ENCODE data around the gene FLNB. TPM values are rescaled to one million over a fixed set of nuclear protein-coding genes. Genes with fewer than 3 reads are reported as not detected.
"Not testable (repeated sequence)": the region's sequence is repeated elsewhere in the genome, so short reads cannot be mapped to it uniquely, and the experiment has no call there.

The FLNB gene
- total RNA-seq, 1 donor from 2014 or later, result 115 TPM

DNA sequence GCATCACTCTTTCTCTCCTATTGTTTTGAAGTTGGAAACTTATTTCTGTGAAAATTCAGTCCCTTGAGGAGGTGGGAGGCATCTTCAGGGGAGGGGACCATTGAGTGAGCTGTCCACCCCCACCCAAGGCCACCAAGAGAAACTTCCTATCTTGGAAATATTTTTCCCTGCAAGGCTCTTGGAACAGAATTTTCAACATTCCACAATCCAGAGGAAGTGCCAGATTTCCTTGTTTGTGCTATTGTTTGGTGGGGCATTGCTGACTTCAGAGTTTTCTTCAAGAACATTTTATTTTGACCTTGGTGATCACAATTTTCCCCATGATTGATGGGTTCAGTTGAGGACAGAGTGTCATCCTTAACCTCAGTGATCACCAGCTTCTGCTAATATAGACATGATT is 190.6 kb downstream of the FLNB start:
- Histone ChIP-seq H3K4me3 (no peak overlapping the region), H3K9me3 (no peaks in the 10 kb centered on the region), H3K27me3 (no peaks in the 10 kb centered on the region), H3K27ac (peak overlapping the region; percentile 65), H3K36me3 (no peaks in the 10 kb centered on the region), H3K4me1 (peaks cover 20% of the 10 kb centered on the region)
- no peak for ATAC-seq
- no peak for DNase-seq
- TF ChIP-seq, protein P1, sequence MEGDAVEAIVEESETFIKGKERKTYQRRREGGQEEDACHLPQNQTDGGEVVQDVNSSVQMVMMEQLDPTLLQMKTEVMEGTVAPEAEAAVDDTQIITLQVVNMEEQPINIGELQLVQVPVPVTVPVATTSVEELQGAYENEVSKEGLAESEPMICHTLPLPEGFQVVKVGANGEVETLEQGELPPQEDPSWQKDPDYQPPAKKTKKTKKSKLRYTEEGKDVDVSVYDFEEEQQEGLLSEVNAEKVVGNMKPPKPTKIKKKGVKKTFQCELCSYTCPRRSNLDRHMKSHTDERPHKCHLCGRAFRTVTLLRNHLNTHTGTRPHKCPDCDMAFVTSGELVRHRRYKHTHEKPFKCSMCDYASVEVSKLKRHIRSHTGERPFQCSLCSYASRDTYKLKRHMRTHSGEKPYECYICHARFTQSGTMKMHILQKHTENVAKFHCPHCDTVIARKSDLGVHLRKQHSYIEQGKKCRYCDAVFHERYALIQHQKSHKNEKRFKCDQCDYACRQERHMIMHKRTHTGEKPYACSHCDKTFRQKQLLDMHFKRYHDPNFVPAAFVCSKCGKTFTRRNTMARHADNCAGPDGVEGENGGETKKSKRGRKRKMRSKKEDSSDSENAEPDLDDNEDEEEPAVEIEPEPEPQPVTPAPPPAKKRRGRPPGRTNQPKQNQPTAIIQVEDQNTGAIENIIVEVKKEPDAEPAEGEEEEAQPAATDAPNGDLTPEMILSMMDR (IDR thresholded peaks at IDR 0.05), result no peak
- intact Hi-C loops (cut with DNase I), result no loop called here

DNA sequence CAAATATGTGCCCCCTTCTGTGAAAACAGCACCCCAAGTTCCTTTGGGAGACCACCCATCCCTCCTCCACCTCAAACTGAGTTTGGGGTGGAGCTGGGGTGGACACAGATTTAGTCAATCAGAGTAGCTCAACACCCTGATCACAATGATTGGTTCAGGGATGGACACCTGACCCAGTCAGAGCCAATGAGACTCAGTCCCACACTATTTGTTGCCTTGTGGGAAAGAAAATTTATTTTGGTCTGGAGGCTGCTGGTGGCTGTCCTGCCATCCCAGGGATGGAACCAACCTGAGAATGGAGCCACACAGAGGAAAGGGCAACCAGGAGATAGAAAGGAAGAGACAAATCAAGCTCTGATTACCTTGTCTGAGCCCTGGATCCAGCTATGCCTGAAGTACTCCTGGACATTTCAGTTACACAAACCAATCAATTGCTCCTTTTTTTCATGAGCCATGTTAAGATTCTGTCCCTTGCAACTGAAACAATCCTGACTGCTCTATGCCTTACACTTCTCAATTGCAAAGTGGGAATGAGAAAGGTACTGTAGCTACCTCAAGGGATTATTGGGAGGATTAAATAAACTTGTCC is 192.0 kb downstream of the FLNB start:
- DNase-seq (no peak), ATAC-seq (no peak)
- Histone ChIP-seq H3K4me1 (peaks cover 20% of the 10 kb centered on the region), H3K27me3 (no peaks in the 10 kb centered on the region), H3K9me3 (no peaks in the 10 kb centered on the region), H3K36me3 (no peaks in the 10 kb centered on the region), H3K27ac (no peak overlapping the region), H3K4me3 (no peak overlapping the region)
- TF ChIP-seq, protein P1 (IDR thresholded peaks at IDR 0.05), result no peak
- intact Hi-C loops (cut with DNase I), result no loop called here

DNA sequence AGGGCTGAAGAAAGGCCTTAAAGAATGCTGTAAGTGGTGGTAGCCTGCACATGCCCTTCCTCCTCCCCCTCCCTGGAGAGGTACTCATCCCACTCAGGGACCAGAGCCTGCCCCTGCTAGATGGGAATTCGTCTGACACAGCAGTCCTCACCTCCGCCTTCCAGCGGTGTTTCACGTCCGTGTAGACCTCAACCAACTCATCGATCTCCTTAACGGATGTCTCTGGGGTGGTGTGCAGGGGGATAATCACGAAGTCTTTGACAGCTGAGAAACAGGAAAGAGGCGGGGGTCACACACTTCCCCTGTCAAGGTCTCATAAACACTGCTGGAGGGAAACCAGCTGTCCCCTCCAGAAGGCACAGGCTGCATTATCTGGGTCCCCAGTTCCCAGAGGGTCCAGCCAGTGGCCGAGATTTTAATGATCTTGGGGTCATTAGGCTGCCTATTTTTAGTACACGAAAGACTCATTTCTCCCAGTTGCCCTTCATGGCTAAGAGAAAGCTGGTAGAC is 192.7 kb downstream of the FLNB start:
- no peaks in the 10 kb centered on the region for H3K9me3 ChIP-seq
- ATAC-seq (peak; percentile 13), DNase-seq (no peak)
- H3K4me3 ChIP-seq, result no peak overlapping the region
- TF ChIP-seq, protein P1 (IDR thresholded peaks at IDR 0.05), result no peak
- H3K36me3 ChIP-seq, result no peaks in the 10 kb centered on the region
- peaks cover 20% of the 10 kb centered on the region for H3K4me1 ChIP-seq
- no peaks in the 10 kb centered on the region for H3K27me3 ChIP-seq
- H3K27ac ChIP-seq, result no peak overlapping the region
- intact Hi-C loops (cut with DNase I), result no loop called here

DNA sequence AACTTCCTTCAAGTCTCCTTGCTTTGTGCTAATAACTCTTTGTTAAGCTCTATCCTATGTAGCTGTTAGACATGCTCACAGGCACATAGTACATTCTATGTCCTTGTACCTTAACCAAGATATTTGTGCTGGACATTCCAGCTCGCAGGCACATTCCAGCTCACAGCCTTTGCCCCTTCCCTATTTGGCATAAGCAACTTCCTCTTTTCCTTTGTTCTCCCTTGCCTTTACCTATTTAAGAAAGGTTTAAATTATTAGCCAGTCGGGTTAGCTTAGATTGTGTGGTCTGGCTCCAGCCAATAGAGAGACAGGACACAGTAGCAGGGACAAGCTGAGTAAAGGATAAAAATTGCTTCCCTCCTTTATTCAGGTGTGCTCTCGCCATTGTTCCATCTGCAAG is 193.2 kb downstream of the FLNB start:
- DNase-seq; H3K27ac ChIP-seq; ATAC-seq; intact Hi-C loops (cut with DNase I); H3K27me3 ChIP-seq; H3K9me3 ChIP-seq; H3K4me3 ChIP-seq; H3K36me3 ChIP-seq: not testable (repeated sequence)
- peaks cover 20% of the 10 kb centered on the region for H3K4me1 ChIP-seq

DNA sequence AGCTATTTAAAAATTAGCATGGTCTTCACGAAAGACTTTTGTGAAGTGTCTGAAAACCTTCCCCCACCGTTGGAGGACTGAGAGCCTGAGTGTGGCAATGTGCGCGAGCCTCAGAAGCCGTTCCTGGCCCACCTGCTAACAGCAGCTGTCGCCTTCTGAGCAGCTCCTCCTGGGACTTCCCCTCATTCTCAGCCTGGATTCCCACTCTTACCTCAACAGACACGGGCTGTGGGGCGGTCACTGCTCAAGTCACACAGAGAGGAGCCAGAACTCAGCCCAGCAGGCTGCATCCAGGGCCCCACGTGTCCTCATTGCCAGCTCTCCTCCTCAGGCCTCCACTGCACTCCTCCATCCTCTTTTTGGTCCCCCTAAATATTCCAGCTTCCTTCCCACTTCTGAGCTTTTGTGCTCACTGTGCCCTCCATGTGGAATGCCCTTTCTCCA is 194.7 kb downstream of the FLNB start:
- no peak overlapping the region for H3K27ac ChIP-seq
- TF ChIP-seq, protein P1 (IDR thresholded peaks at IDR 0.05), result no peak
- H3K36me3 ChIP-seq, result no peaks in the 10 kb centered on the region
- H3K4me1 ChIP-seq, result peaks cover 13% of the 10 kb centered on the region
- ATAC-seq (no peak), DNase-seq (no peak)
- intact Hi-C loops (cut with DNase I), result no loop called here
- no peaks in the 10 kb centered on the region for H3K9me3 ChIP-seq
- no peaks in the 10 kb centered on the region for H3K27me3 ChIP-seq
- H3K4me3 ChIP-seq, result no peak overlapping the region

DNA sequence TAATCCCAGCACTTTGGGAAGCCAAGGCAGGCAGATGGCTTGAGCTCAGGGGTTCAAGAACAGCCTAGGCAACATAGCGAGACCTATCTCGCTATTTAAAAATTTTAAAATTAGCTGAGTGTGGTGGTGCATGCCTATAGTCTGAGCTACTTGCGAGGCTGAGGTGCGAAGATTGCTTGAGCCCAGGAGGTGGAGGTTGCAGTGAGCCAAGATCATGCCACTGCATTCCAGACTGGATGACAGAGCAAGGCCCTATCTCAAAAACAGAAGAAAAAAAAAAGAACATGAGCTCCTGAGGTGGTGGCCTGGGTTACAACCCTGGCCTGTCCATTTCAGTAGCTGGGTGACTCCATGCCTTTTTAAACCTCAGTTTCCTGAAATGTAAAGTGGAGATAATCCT is 195.3 kb downstream of the FLNB start:
- TF ChIP-seq, protein P1 (IDR thresholded peaks at IDR 0.05), result no peak
- DNase-seq (no peak), ATAC-seq (no peak)
- no peak overlapping the region for H3K4me3 ChIP-seq
- no peak overlapping the region for H3K27ac ChIP-seq
- intact Hi-C loops (cut with DNase I), result no loop called here
- H3K9me3 ChIP-seq, result no peaks in the 10 kb centered on the region
- H3K36me3 ChIP-seq, result no peaks in the 10 kb centered on the region
- no peaks in the 10 kb centered on the region for H3K27me3 ChIP-seq
- H3K4me1 ChIP-seq, result peaks cover 7% of the 10 kb centered on the region

Data from upper lobe of right lung (tissue), 1 donor.